AG04449 (cell line): Measurements from ENCODE around the gene GPR4.

Source experiments
- CTCF ChIA-PET: fragments of 350-600 bp; formaldehyde crosslinking; extraction: SDS; loops from one replicate; lab custom pipeline; 2021; ENCODE audit warnings: antibody characterized with exemption; lab: Yijun Ruan, JAX
- POLR2A ChIA-PET: fragments of 400-600, 350-600 bp; formaldehyde crosslinking; extraction: SDS; loops from one replicate; lab custom pipeline; 2020; ENCODE audit warnings: antibody characterized with exemption, inconsistent platforms; lab: Yijun Ruan, JAX
- DNase-seq: peaks from one replicate; pipeline ENCODE4 v3.0.0-alpha.2; 2010; ENCODE audit warnings: low read depth, low spot score
- H3K4me3 ChIP-seq: 2 replicates; pipeline ENCODE4 v1.5.1; 2011; ENCODE audit warnings: low read depth, mild to moderate bottlenecking, control low read depth, low read length
- CTCF ChIP-seq: IDR thresholded peaks from one replicate; pipeline ENCODE4 v1.5.1; 2011; ENCODE audit warnings: mild to moderate bottlenecking, moderate library complexity, low read length, control low read depth, inconsistent platforms; ENCODE audit not compliant: insufficient read depth; ENCODE audit errors: missing control alignments

Gene GPR4

GRCh38 chr19:45591638-45592005 lies 10.4 kb downstream of the GPR4 start:
- ChIA-PET POLR2A (no interaction called here), CTCF (interaction anchor here (0.8 to 2.6 kb wide), 9 partner anchors 11 to 102 kb away, joined by 3 to 22 read pairs (median 4); partner anchors contain the start of gene GPR4)
- no peak overlapping the region for H3K4me3 ChIP-seq
- DNase-seq, result no peak
- TF ChIP-seq CTCF, result no peak

GRCh38 chr19:45591004-45591637 lies 10.9 kb downstream of the GPR4 start:
- DNase-seq, result no peak
- ChIA-PET POLR2A (no interaction called here), CTCF (interaction anchor here (0.8 to 2.6 kb wide), 11 partner anchors 10 to 102 kb away, joined by 3 to 22 read pairs (median 4); partner anchors contain the start of gene GPR4)
- H3K4me3 ChIP-seq, result no peak overlapping the region
- peak; percentile 56 for TF ChIP-seq CTCF

GRCh38 chr19:45590300-45591003 lies 11.6 kb downstream of the GPR4 start:
- no peak for DNase-seq
- H3K4me3 ChIP-seq, result no peak overlapping the region
- ChIA-PET CTCF (interaction anchor here (1.0 to 2.6 kb wide), 10 partner anchors 11 to 103 kb away, joined by 3 to 22 read pairs (median 4); partner anchors contain the start of gene GPR4), POLR2A (no interaction called here)
- TF ChIP-seq CTCF, result no peak

- ChIA-PET POLR2A (no interaction called here), CTCF (interaction anchor here (2.6 kb wide), 1 partner anchor 53 kb away, joined by 22 read pairs; no protein-coding TSS in a partner anchor)
- DNase-seq, result no peak
- TF ChIP-seq CTCF, result no peak
- H3K4me3 ChIP-seq, result no peak overlapping the region
These were observed 12.2 kb downstream of the GPR4 start for GRCh38 chr19:45589768-45590167.

- H3K4me3 ChIP-seq, result no peak overlapping the region
- ChIA-PET CTCF (interaction anchor here (1.7 kb wide), 1 partner anchor 54 kb away, joined by 7 read pairs; no protein-coding TSS in a partner anchor), POLR2A (no interaction called here)
- no peak for DNase-seq
- no peak for TF ChIP-seq CTCF
These were observed 14.1 kb downstream of the GPR4 start for GRCh38 chr19:45587873-45588272.

GRCh38 chr19:45585158-45585577 lies 16.8 kb downstream of the GPR4 start:
- TF ChIP-seq CTCF, result no peak
- CTCF ChIA-PET, result interaction anchor here (1.0 to 1.5 kb wide), 4 partner anchors 34 to 107 kb away, joined by 3 to 7 read pairs (median 4); partner anchors contain the start of genes QPCTL and SNRPD2
- peak overlapping the region; percentile 66 for H3K4me3 ChIP-seq
- no peak for DNase-seq
- POLR2A ChIA-PET, result interaction anchor here (0.5 kb wide), 1 partner anchor 8 kb away, joined by 4 read pairs; no protein-coding TSS in a partner anchor
